ENCODE data around the gene ERC2.

The ERC2 gene

GRCh38 chr3:55688154-55688553, 780.1 kb downstream of the ERC2 start:
- no peak overlapping the region for H3K4me3 ChIP-seq (ENCODE audit: low read depth, low read length)
- H3K36me3 ChIP-seq (ENCODE audit: control insufficient read depth in 2 of 2, insufficient read depth in 1 of 2, low read length in 2 of 2): no peaks in the 10 kb centered on the region
- TF ChIP-seq SALL2 (tag by site-specific recombination; IDR thresholded peaks at IDR 0.05; ENCODE audit: borderline replicate concordance) (no peak), SCRT2 (tag by site-specific recombination; IDR thresholded peaks at IDR 0.05) (no peak), ZNF624 (tag by site-specific recombination; IDR thresholded peaks at IDR 0.05) (no peak)
- H3K4me1 ChIP-seq (ENCODE audit: control insufficient read depth, insufficient read depth, low read length): peaks cover 8% of the 10 kb centered on the region; the same call in 1 of the 2 replicates
- H3K9me3 ChIP-seq (ENCODE audit: control insufficient read depth, insufficient read depth, low read depth, low read length): no peaks in the 10 kb centered on the region
- no peak overlapping the region for H3K27ac ChIP-seq (ENCODE audit: extremely low read depth, low read depth, low read length)
- POLR2A ChIA-PET: interaction anchor here (0.5 kb wide), 1 partner anchor 119 kb away, joined by 5 read pairs; no protein-coding TSS in a partner anchor
- CTCF ChIA-PET: interaction anchor here (0.8 kb wide), 1 partner anchor 8 kb away, joined by 3 read pairs; no protein-coding TSS in a partner anchor

- TF ChIP-seq SCRT1 (tag by site-specific recombination; IDR thresholded peaks at IDR 0.05; ENCODE audit: borderline replicate concordance) (no peak), ZNF416 (tag by site-specific recombination; IDR thresholded peaks at IDR 0.05) (no peak), ZNF518A (tag by site-specific recombination; conservative IDR thresholded peaks at IDR 0.05; ENCODE audit: low read depth) (no peak)
- Histone ChIP-seq H3K27ac (ENCODE audit: extremely low read depth, low read depth, low read length) (no peak overlapping the region), H3K36me3 (ENCODE audit: control insufficient read depth in 2 of 2, insufficient read depth in 1 of 2, low read length in 2 of 2) (no peaks in the 10 kb centered on the region), H3K4me1 (ENCODE audit: control insufficient read depth, insufficient read depth, low read length) (peaks cover 8% of the 10 kb centered on the region; the same call in 1 of the 2 replicates), H3K4me3 (ENCODE audit: low read depth, low read length) (no peak overlapping the region), H3K9me3 (ENCODE audit: control insufficient read depth, insufficient read depth, low read depth, low read length) (no peaks in the 10 kb centered on the region)
- ChIA-PET POLR2A (no interaction called here), CTCF (interaction anchor here (0.8 kb wide), 1 partner anchor 8 kb away, joined by 3 read pairs; no protein-coding TSS in a partner anchor)
These were observed 780.7 kb downstream of the ERC2 start for GRCh38 chr3:55687526-55687925.

- H3K27ac ChIP-seq (ENCODE audit: extremely low read depth, low read depth, low read length): no peak overlapping the region
- POLR2A ChIA-PET: no interaction called here
- H3K4me1 ChIP-seq (ENCODE audit: control insufficient read depth, insufficient read depth, low read length): peaks cover 6% of the 10 kb centered on the region; the same call in 1 of the 2 replicates
- no peaks in the 10 kb centered on the region for H3K36me3 ChIP-seq (ENCODE audit: control insufficient read depth in 2 of 2, insufficient read depth in 1 of 2, low read length in 2 of 2)
- H3K9me3 ChIP-seq (ENCODE audit: control insufficient read depth, insufficient read depth, low read depth, low read length): no peaks in the 10 kb centered on the region
- CTCF ChIA-PET: interaction anchor here (0.6 kb wide), 1 partner anchor 34 kb away, joined by 3 read pairs; no protein-coding TSS in a partner anchor
- no peak overlapping the region for H3K4me3 ChIP-seq (ENCODE audit: low read depth, low read length)
- TF ChIP-seq ZNF548 (tag by site-specific recombination; IDR thresholded peaks at IDR 0.05): no peak
- no peak for TF ChIP-seq ZNF404 (tag by site-specific recombination; IDR thresholded peaks at IDR 0.05)
- no peak for TF ChIP-seq BCL6B (tag by site-specific recombination; IDR thresholded peaks at IDR 0.05)
- TF ChIP-seq SCRT1 (tag by site-specific recombination; IDR thresholded peaks at IDR 0.05; ENCODE audit: borderline replicate concordance): no peak
- TF ChIP-seq KLF16 (tag by site-specific recombination; IDR thresholded peaks at IDR 0.05): no peak
- no peak for TF ChIP-seq KLF9 (tag by site-specific recombination; IDR thresholded peaks at IDR 0.05; ENCODE audit: low read depth)
- TF ChIP-seq ZNF837 (tag by site-specific recombination; IDR thresholded peaks at IDR 0.05): no peak
- TF ChIP-seq PRDM2 (tag by site-specific recombination; IDR thresholded peaks at IDR 0.05; ENCODE audit: borderline replicate concordance): no peak
- TF ChIP-seq KLF10 (tag by site-specific recombination; IDR thresholded peaks at IDR 0.05): no peak
- TF ChIP-seq ZEB2 (tag by site-specific recombination; IDR thresholded peaks at IDR 0.05): no peak
- no peak for TF ChIP-seq KLF1 (tag by site-specific recombination; IDR thresholded peaks at IDR 0.05)
- no peak for TF ChIP-seq ZNF473 (tag by site-specific recombination; IDR thresholded peaks at IDR 0.05)
- no peak for TF ChIP-seq SALL2 (tag by site-specific recombination; IDR thresholded peaks at IDR 0.05; ENCODE audit: borderline replicate concordance)
- TF ChIP-seq TRIM28 (IDR thresholded peaks at IDR 0.05; ENCODE audit: borderline replicate concordance, low read length): no peak
These were observed 781.6 kb downstream of the ERC2 start for GRCh38 chr3:55686426-55687254.

Data from HEK293 (cell line).